HG03045 (cell line): ENCODE data around the gene PTPN1.
"Not testable (repeated sequence)": the region's sequence is repeated elsewhere in the genome, so short reads cannot be mapped to it uniquely, and the experiment has no call there.

Experiments
- ATAC-seq: cut with Tn5 transposase; IDR thresholded peaks from one replicate; pipeline ENCODE4 v1.9.1; 2021; ENCODE audit warnings: mild to moderate bottlenecking, moderate library complexity; ENCODE audit not compliant: unreplicated experiment

Gene PTPN1

DNA sequence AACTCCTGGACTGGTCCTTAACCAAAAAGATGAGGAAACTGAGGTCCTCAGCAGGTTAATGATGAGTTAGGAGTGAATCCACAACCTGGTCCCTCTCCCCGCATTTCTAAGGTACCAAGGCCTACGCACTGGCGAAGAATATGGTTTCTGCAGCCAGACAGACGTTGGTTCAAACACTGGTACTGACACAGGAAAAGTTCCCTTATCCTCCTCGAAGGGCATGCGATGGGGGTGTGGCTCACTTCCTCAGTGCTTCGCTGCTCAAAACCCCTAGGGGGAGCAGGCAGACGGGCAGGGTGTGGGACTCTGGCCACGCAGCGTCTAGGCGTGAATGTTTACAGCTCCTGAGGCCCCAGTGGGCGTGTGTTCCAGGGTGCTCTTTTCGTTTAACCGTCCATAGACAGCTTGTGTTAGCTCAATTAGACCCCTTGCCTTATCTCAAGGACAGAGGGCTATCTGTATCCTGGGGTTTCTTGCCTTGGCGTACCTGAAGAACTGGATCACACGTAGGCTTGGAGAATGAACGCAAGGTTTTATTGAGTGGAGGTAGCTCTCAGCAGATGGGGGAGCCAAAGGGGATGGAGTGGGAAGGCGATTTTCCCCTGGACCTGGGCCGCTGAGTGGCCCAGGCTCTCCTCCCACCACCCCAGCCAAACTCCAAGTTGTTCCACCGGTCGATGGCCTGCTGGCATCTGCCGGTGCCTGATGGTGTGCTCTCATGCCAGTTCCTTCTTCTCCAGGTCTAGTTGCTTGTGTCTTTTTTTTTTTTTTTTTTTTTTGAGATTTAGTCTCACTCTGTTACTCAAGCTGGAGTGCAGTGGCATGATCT is 31.8 kb upstream of the PTPN1 start:
- no peak for ATAC-seq

DNA sequence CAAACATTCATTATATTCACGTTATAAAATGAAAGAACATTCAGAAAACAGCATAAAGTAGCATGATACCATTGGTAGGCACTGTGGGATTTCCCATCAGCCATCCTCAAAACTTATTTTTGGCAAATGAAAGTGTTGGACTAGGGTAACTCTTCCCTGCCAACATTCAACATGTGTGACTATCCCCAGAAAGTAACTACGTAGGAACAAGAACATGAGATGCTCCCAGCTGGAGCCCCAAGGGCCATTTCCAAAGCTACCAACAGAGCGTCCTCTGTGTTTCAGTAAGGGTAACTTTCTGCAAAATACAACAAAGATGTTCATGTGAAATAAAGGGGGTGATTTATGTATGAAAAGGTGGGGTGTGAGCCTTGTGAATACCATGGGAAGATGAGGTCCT is 28.4 kb upstream of the PTPN1 start:
- ATAC-seq = no peak

DNA sequence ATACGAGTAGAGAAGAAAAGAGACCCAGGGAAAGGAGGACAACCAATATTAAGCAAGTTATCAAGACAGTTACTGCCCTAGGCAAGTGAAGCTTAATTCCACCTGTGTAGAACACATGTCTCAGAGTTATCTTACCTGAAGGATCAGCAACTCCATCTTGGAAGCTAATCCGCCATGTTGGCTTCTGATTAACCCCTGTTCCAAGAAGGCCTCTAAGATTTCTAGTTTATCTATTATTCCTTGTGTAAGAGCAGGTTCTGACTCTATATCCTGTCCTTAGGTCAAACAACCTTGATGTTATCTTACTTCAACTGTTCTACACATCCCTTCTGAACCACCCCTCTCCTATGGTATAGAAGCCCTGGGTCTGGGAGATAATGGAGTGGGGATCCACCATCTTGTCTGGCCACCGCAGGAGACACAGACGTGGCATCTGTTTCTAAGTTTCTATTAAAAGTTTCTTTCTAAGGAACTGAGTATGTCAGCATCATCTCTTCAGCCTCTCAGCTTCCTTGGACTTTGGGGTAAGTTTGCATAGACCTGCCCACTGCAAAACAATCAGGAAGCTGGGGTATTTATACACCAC is 27.7 kb upstream of the PTPN1 start:
- ATAC-seq = no peak

DNA sequence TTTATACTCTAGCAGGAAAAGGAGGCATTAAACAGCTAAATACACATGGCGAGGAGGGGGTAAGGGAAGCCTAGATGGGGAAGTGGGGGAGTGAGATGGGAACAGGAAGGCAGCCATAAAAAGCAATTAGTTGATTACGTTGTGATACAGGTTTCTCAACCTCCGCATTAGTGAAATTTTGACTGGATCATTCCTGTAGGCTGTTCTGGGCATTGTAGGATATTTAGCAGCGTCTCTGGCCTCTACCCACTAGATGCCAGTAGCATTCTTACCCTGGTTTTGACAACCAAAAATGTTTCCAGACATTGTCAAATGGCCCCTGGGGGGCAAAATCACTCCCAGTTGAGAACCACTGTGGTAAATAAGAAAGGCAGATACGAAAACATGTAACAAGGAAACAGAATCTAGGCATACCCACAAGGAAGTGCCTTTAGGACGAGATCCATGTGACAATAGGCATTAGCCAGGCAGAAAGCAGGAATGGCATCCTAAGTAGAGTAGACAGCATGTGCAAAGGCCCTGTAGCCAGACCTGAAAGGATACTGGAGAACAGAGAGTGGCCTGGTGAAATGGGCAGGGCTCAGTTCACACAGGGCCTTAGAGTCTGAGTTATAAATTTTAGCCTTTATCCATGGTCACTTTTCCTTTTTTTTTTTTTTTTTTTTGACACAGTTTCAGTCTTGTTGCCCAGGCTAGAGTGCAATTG is 25.8 kb upstream of the PTPN1 start:
- ATAC-seq = no peak

DNA sequence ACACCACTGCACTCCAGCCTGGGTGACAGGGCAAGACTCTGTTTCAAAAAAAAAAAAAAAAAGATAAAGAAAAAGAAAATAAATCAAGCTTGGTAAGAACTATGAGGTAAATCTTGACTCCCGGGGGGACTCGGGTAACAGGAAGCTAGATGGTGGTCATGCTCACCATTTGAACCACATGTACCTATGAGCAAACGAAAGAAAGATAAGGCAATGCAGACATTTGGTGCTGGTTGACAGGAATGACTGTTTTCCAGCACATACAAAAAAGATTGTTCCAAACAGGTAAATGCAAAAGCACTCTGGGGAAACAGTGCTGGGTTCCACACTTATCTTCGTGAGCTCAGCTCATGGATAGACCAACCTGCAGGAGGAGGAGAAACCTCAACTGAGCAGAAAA is 22.8 kb upstream of the PTPN1 start:
- ATAC-seq = no peak

DNA sequence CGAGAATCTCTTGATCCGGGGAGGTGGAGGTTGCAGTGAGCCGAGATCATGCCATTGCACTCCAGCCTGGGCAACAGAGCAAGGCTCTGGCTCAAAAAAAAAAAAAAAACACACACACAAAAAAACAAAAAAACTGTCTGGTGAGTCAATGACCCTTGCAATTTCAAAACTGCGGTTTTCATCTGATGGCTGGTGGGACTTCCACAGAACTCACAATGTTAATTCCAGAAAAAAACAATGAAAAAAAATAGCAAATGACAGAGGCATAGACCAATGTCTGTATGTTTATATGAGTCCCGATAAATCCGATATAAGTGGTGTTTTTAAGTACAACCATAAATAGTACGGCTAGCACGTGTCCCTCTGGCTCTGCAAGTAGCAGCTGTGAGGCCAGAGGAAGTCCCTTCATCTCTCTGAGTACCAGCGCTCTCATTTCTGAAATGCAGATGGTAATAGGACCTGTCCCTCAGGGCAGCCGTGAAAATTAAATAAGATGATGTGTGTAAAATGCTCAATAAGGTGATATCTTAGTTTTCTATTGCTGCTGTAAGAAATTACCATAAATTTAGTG is 21.9 kb upstream of the PTPN1 start:
- no peak for ATAC-seq

DNA sequence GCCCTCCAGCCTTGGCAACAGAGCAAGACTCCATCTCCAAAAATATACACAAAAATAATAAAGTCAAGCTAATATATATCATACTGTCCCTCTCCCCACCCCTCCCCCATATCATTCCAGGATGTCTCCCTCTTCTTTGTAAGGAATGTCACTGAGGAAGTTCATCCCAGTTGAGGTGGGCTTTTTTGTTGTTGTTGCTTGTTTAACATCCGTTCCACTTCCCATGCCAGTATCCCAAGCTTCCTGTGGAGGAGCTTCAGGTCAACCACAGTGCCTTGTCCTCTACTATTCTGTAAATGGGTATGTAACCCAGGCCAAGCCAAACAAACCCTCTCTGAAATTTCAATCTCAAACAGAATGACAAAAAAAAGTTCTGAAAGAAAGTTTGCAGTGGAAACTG is 19.0 kb upstream of the PTPN1 start:
- ATAC-seq = no peak

DNA sequence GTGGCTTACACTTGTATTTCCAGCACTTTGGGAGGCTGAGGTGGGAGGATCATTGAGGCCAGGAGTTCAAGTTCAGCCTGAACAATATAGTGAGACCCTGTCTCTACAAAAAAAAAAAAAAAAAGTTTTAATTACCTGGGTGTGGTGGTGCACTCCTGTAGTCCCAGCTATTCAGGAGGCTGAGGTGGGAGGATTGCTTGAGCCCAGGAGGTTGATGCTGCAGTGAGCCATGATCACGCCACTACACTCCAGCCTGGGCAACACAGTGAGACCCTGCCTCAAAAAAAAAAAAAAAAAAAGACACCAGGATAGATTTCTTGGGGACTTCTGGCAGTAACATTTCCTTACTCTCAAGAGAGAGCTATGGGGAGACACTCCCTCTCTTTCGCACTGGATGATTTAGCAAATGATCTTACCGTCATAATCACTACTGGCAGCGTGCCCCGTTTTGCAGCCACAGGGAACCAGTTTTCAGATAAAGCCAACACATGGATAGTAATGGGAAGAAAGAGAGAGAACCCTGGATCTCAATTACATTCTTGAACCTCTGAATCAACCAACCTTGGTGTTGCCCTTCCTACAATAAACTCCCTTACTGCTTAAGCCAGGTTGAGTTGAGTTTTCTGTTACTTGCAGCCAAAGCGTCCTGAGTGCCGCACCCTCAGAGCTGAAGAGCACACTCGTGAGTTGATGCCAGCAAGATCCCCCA is 18.1 kb upstream of the PTPN1 start:
- ATAC-seq = no peak

DNA sequence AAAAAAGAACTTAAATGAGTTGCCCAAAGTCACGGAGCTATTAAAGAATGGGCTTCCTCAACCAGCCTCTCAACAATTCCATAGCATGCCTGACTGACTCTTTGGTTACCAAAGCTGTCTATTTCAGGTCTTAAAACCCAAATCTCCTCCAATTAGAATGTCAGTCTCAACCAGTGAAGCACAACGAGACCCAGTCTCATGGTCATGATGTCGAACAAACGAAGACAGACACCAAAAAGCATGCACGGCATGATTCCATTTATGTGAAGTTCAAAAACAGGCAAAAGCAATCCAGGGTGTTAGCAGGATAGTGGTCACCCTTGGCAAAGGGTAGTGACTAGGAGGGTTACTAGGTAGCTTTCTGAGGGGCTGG is 16.3 kb upstream of the PTPN1 start:
- no peak for ATAC-seq

DNA sequence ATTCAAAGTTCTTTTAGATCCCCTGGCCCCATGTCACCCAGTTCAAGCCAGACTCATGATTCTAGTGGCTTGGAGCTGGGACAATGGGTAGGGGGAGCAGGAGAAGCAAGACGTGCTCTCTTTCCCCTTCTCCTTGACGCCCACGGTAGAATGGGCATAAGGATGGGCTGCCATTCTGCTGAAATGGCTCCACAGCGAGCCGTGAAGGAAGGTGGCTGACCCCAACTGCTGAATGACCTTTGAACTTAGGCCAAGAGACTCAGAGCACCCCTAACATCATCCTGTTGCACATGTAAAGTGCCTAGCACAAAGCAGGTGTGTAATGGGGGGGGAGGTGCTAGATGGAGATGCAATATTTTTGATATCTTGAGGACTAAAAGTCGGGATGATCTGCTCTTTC is 15.8 kb upstream of the PTPN1 start:
- no peak for ATAC-seq

DNA sequence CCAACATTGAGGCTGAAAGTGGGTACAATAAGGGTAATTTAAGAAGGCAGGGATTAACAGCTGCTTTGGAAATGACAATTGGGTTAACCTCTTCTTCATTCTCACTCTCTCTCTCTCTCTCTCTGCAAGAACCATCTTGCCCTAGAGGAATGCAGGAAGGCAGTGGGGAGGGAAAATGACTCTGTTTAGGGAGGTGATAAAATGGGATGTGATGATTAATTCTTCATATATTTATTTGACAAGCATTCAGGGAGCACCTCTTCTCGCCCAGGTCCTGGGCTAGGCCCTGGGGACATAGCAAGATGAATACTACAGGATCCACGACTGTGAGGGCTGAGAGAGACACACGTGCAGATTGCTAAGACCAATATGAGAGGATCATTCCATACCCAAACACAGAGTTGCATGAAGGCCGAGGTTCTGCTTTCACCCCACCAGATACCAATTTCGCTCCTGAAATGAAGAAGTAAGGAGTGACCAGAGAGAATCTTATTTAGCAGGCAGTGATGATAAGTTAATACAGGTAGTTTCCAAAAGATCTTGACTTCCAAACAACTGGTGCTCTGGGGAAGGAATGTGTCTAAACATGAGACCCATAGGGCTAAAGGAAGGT is 13.3 kb upstream of the PTPN1 start:
- ATAC-seq = no peak

DNA sequence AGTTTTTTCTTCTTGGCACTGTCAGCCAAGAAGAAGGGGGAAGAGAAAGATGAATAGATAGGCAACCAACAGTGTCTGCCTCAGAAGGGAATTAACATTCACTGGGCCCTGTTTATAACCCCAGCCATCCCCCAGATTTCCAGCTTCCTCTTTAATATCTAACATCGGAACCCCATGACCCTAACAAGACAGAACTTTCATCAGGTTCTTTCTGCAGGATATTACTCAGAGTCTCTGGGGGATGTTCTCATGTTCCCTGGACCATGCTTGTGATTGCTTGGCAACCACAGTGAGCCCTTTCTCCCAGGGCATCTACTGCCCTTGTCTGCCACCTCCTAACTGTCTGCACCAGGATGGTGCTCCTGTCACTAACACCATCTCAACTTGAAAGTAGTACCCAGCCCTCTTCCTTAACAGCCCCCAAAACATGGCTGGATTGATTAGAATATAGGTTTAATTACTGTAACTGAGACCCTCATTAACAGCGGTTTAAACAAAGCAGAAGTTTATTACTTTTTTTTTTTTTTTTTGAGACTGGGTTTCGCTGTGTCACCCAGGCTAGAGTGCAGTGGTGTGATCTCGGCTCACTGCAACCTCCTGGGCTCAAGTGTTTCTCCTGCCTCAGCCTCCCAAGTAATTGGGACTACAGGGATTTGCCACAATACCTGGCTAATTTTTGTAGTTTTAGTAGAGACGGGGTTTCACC is 12.0 kb upstream of the PTPN1 start:
- no peak for ATAC-seq

DNA sequence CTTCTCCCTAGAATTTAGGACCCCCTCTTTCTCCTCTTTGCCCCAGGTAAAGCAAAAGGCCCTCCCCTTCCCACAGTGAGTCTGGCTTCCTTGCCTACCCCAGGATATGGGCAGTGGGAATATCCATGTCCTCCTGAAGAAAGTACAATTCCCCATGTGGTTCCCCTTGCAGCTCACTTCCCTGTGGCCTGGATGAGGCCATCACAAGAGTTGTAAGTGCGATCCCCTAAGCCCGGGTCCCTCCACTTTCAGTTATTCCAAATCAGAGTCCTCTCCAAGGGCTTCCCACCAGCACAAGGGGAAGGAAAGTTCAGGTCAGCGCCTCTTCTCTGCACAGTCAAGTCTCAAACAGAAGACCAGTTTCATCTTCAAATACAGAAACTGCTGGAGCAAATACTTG is 10.2 kb upstream of the PTPN1 start:
- no peak for ATAC-seq

DNA sequence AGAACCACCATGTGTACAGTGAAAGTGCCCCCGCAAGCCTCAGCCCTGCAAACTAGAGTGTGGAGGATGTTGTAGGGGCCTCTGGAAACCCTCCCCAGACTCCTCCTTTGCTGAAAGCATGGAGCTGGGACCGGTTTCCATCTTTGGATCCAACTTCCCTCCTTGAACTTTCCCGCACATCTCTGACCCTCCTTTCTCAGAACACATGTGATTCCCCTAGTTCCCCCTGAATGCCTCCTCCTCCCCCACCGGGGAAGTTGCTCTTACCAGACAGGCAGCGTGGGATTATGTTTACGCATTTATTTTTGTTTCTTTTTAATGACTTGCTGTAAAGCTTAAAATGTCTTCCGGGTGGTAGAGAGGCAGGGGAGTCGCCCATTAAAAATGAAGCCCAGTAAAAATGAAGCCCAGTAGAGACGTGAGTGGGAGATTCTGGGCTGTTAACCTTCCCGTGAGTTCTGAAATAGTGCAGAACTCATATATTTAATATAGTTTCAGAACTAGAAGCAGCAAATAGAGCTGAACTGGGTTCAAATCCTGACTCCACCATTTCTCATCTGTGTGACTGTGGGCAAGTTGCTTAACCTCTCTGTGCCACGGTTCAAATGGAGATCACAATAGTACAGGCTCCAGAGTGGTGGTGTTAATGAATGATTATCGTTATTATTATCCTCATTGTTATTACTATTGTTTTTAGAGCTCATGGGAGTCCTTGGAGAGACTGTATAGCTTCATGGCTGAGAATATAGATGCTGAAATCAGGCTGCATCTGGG is 8.0 kb upstream of the PTPN1 start:
- ATAC-seq = no peak

DNA sequence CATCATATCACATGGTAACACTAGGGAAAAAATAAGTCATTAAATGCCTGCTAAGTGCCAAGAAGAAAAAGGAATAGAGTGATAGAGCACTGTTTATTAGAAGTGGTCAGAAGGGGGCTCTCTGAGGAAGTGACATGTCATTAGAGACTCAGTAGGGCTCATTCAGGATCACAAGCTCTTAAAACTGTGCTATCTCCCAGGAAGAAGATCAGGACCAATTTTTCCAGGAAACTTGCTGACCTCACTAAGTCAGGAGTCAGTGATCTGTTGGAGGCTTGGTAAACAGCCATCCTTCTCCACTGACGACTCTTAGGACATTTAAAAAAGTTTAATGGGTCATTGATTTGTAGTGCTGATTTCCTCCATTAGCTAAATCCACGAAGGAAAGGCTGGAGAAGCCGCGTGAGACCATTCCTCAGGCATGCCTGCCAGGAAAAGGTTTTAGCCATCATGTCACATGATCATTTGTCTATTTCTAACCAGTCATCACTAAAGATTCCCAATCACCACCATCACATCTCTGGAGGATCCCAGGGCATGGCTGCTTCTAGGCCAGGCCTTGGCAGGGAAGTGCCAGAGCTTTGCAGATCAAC is 5.9 kb upstream of the PTPN1 start:
- ATAC-seq = no peak

DNA sequence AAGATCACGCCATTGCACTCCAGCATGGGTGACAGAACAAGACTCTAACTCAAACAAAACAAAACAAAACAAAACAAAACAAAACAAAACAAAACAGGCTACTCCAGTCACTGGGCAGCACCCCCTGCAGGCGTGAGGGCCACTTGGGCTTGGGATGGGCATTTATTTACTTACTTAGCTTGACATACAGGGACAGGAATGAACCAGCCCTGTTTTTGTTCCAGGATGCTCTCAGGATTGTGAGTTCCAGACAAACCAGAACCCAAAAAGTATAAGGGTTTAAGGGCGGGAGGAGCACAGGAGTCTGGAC is 4.0 kb upstream of the PTPN1 start:
- no peak for ATAC-seq

DNA sequence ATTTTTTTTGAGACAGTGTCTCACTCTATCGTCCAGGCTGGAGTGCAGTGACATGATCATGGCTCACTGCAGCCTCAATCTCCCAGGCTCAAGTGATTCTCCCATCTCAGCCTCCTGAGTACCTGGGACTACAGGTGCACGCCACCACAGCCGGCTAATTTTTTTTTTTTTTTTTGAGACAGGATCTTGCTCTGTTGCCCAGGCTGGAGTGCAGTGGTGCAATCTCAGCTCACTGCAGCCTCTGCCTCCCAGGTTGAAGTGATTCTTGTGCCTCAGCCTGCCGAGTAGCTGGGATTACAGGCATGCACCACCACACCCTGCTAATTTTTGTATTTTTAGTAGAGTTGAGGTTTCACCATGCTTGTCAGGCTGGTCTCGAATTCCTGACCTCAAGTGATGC is 2.4 kb upstream of the PTPN1 start:
- not testable (repeated sequence) for ATAC-seq

DNA sequence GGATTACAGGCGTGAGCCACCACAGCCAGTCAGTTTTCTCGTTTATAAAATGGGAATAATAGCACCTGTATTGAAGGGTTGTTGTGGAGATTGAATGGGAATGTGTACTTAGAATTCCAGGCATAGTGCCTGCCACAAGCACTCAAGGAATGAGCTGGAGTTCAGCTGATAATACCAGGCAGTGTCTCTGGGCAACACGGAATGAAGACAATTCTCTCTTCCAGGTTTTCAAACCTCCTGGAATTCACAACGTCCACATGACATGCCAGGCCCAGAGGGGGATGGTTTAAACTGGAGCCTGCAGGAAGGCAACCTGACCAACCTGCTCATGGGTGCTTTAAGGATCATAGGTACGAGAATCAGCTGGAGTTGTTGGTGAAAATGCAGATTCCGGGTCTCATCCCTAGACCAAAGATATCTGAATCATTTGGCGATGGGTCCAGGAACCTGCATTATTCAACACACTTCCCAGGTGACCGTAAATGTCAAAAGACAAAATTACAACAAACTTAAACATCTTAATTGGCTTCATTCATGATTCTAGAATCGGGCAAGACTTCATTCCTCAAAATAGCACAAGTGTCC is 1.9 kb upstream of the PTPN1 start:
- ATAC-seq = no peak
